SK-N-SH treated with all-trans-retinoic acid at 6 μM for 48 hours (cell line): ENCODE measurements around the gene ZC3H8.

Experiments used
- RARB ChIP-seq: fragments of 250-450 bp; sonication (Bioruptor Pico); IDR thresholded peaks from 2 replicates; pipeline ENCODE4 v1.8.0; 2021; ENCODE audit warnings: mild to moderate bottlenecking, moderate library complexity
- TF ChIP-seq, protein P1 (sequence below): fragments of 250-450 bp; sonication (Bioruptor Pico); IDR thresholded peaks from 2 replicates; pipeline ENCODE4 v1.5.0; 2020; ENCODE audit warnings: mild to moderate bottlenecking, moderate library complexity

DNA sequence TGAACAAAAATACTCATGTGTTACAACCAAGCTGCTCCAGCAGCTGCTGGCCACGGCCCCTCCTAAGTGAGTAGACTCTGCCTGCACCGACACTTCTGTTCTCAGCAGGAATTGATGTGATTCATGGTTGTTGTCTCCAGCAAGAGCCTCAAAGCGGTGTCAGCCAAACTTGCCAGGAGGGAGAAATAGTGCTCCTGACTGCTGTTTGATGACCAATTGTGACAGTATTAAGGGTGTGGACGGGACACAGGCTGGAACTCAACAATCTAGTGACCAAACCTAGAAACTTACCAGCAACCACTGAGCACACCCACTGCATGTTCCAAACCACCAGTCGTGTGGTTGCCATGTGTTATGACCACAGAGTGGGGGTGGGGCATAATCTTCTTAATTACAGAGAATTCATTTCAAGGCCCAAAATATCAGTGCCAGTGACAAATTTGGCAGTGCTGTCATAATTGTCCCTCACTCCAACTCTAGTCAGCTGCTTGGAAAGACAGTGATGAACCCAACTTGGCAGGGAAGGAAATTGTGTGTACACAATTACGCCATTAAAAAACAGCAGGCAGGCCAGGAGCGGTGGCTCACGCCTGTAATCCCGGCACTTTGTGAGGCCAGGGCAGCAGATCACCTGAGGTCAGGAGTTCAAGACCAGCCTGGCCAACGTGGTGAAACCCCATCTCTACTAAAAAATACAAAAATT is 86.3 kb downstream of the ZC3H8 start:
- TF ChIP-seq, protein P1, sequence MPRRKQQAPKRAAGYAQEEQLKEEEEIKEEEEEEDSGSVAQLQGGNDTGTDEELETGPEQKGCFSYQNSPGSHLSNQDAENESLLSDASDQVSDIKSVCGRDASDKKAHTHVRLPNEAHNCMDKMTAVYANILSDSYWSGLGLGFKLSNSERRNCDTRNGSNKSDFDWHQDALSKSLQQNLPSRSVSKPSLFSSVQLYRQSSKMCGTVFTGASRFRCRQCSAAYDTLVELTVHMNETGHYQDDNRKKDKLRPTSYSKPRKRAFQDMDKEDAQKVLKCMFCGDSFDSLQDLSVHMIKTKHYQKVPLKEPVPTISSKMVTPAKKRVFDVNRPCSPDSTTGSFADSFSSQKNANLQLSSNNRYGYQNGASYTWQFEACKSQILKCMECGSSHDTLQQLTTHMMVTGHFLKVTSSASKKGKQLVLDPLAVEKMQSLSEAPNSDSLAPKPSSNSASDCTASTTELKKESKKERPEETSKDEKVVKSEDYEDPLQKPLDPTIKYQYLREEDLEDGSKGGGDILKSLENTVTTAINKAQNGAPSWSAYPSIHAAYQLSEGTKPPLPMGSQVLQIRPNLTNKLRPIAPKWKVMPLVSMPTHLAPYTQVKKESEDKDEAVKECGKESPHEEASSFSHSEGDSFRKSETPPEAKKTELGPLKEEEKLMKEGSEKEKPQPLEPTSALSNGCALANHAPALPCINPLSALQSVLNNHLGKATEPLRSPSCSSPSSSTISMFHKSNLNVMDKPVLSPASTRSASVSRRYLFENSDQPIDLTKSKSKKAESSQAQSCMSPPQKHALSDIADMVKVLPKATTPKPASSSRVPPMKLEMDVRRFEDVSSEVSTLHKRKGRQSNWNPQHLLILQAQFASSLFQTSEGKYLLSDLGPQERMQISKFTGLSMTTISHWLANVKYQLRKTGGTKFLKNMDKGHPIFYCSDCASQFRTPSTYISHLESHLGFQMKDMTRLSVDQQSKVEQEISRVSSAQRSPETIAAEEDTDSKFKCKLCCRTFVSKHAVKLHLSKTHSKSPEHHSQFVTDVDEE (CRISPR knock-in tag): no peak
- no peak for TF ChIP-seq RARB
